HG02678 (cell line): ENCODE data around the gene ATAD2B.
"Not testable (repeated sequence)": the region's sequence is repeated elsewhere in the genome, so short reads cannot be mapped to it uniquely, and the experiment has no call there.

Source experiments
- ATAC-seq: cut with Tn5 transposase; IDR thresholded peaks from one replicate; pipeline ENCODE4 v1.9.1; 2021; ENCODE audit warnings: mild to moderate bottlenecking, moderate library complexity; ENCODE audit not compliant: unreplicated experiment

ATAD2B gene

DNA sequence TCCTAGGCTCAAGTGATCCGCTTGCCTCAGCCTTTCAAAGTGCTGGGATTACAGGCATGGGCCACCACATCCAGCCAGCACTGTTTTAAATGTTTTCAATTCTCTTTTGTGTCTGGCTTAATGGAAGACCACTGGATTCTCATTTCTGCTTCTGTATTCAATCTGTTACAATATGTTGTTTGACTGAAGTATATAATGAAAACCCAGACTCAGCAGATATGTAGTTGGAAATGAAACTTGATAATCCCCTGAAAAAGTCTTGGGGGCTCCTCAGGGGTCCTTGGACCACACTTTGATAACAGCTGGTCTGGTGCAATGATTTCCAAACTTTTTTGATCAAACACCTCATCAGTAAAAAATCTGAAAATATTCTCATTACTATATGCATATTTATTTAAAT, 132.7 kb downstream of the ATAD2B start:
- no peak for ATAC-seq

DNA sequence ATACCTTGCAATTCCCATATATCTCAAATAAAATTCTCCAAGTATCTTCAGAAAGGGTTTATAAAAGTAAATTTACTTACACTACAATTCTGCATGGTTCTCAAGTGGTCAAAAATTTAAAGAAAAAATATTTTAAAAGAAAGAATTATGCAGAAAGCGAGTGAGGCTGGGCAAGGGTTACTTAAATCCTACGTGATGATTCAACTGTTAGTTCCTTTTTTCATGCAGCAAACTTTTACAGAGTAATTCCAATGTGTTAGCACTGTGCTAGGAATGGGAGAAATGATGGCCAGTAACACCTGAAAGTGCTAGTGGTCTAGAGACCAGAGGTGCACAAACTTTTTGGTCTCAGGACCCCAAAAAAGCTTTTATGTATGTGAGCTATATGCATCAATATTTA, 133.4 kb downstream of the ATAD2B start:
- ATAC-seq = no peak

DNA sequence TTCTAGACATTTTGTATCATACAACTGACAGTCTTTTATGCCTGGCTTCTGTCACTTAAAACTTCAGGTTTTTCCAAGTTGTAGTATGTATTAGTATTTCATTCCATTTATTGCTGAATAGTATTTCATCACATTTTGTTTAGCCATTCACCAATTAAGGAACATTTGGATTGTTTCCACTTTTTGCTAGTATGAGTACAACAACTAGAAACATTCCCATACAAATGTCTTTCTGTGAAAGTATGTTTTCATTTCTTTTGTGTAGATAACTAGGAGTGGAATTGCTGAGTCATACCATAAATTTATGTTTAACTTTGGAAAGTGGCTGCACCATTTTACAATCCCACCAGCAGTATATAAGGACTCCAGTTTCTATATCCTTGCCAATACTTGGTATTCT, 135.9 kb downstream of the ATAD2B start:
- ATAC-seq = no peak

DNA sequence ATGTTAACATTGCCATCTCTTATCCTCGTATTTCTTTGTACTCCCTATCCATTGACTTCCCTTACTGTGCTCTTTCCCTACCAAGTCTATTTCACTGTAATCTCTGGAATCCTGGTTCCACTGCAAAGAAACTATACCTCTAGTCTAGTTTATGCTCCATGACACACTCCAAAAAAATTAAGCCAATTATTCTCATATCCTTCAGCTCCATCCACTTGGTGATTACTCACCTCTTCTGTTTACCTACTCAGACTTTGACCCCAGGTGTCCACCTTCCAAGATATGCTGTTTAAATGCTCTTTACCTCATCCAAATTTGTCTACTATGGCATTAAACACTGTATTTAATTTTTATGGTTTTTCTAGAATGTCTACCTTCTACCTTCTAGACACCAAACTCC, 137.9 kb downstream of the ATAD2B start:
- no peak for ATAC-seq

DNA sequence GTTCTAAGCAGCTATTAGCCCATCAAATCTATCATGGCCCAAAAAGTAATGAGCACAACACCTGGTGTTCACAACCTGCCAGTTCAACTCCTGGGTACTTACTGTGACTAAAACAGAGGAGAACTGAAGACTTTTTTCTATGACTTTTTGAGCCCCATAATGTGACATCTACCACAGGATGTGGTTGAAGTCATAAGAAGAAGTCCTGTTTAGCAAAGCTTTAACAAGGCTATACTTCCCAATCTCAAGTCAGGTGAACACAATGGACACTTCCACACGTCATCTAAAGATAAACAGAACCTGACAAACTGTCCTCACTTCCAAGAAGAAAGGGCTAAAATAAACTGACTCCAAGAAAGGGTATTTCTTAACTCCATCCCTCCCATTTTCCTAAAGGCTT, 138.8 kb downstream of the ATAD2B start:
- peak; percentile 74 for ATAC-seq

DNA sequence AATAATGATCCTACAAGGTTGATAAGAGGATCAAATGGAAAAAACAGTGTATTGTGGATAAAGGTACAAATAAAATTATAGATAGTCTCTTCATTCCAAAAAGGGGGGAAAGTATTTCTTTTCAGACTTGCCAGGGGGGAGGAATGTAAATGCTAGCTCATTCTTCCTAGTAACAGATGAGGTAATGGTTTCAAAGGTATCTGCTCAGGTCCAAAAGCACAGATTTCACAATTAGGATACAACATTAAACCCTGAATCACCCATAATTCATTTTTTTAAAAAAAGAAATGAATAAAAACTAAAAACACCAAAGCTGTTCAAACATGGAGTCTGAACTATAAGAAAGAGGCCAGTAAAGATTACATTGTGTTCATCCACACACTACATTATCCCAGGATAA, 142.0 kb downstream of the ATAD2B start:
- ATAC-seq = no peak

DNA sequence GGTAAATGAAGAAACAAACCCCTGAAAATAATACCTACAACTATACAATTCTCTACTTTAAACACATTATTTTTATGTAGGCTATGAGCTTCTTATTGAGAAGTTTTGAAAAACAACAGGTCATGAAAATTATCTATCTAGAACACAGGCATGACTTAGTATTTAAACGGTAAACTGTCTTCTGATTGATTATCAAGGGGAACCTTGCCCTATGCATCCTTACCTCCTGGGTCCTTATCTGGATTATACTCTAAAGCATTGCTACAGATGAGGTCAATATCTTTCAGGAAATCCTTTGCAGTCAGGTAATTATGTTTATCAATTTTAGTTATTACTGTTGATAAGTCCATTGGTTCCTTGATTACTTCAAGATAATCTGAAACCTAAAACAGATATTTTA, 144.3 kb downstream of the ATAD2B start:
- ATAC-seq = no peak

DNA sequence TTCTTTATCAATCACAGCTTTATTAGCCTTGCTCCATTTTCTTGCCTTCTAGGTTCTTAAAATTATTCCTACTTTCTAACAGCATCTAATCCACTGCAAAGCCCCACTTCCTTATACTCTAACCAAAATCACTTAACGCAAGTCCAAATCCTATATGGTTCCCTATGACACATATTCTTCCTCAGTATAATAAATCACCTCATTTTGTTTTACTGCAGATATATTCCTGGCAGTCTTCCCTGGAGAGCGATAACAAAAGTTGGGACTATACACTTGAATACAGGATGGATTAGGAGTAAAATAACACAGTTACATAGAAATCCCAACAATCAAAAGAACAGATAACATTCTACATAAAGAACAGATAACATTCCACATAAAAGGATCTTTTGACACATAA, 144.8 kb downstream of the ATAD2B start:
- no peak for ATAC-seq

DNA sequence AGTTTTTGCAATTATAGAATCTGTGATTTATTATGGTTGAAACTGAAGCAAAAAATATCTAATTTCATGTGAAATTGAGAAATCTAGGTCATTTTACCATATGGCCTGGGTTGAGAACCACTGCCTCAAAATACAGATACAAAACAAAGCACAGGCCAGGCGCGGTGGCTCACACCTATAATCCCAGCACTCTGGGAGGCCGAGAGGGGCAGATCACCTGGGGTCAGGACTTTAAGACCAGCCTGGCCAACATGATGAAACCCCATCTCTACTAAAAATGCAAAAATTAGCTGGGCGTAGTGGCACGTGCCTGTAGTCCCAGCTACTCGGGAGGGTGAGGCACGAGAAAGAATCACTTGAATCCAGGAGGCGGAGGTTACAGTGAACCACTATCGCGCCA, 146.5 kb downstream of the ATAD2B start:
- ATAC-seq = not testable (repeated sequence)

DNA sequence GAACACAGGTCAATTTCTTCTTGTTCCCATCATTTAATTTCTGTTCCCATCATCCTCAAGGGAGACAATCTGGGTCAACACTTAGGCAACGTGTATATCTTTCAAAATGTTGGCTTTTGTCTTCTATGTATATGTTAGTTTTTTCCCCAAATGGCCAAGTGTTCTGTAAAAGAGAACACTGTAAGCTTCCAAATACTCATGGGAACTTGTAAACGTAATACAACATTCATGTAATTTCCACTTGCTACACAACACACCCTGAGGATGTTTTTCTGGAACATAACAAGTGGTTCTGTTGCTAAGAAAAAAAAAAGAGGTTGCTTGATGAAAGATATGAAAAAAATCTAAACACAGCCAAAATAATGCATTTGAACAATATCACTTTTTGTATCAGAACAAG, 149.1 kb downstream of the ATAD2B start:
- no peak for ATAC-seq

DNA sequence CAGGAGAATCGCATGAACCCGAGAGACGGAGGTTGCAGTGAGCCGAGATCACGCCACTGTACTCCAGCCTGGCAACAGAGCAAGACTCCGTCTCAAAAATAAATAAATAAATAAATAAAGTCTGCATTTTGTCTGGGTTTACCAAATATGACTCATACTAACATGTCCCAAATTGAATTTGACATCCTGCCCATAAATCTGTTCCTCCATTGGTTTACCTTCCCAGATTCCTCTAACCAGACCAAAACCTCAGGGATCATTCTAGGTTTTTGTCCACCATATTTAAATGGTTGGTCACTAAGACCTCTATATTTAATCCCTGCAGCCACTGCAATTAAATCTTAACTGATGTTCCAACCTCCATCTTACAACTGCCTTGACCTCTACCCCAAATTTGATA, 150.9 kb downstream of the ATAD2B start:
- no peak for ATAC-seq

DNA sequence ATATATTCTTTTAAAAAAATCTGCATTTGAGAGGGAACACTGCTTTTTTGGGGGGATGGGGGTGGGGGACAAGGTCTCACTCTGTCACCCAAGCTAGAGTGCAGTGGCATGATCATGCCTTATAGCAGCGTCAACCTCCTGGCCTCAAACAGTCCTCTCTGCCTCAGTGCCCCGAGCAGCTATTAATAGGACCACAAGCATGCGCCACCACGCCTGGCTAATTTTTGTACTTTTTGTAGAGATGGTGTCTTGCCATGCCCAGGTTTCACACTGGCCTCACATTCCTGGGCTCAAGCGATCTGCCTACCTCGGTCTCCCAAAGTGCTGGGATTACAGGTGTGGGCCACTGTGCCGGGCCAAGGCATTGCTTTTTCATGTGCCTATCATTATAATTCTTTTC, 154.2 kb downstream of the ATAD2B start:
- ATAC-seq = no peak

DNA sequence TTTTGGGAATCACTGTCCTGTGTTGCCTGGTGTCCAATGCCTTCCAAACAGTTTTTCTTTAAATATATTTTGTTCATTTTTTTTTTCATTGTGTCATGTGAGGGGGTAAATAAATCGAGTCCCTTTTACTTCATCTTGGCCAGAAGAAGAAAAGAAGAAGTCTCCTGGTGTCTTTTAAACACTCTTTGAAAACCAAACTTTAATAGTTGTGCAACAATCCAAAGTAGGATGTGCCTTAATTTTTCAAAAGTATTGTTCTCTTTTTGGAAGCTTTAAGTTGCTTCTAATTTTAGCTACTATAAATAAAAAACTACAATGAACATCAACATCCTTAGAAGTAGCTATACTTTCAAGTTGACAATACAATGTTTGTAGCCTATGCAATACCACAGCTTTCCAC, 154.9 kb downstream of the ATAD2B start:
- no peak for ATAC-seq

DNA sequence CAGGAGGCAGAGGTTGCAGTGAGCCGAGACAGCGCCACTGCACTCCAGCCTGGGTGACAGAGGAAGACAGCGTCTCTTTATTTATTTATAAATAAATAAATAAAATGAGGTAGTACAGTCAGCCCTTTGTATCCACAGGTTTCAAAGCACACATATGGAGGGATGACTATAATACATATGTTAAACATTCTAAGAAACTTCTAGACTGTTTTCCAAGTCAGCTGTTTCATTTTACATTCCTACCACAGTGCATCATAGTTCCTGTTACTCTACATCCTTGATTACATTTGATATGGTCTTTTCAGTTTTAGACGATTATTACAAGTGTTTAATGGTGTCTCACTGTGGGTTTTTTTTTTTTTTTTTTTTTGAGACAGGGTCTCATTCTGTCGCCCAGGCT, 157.6 kb downstream of the ATAD2B start:
- no peak for ATAC-seq

DNA sequence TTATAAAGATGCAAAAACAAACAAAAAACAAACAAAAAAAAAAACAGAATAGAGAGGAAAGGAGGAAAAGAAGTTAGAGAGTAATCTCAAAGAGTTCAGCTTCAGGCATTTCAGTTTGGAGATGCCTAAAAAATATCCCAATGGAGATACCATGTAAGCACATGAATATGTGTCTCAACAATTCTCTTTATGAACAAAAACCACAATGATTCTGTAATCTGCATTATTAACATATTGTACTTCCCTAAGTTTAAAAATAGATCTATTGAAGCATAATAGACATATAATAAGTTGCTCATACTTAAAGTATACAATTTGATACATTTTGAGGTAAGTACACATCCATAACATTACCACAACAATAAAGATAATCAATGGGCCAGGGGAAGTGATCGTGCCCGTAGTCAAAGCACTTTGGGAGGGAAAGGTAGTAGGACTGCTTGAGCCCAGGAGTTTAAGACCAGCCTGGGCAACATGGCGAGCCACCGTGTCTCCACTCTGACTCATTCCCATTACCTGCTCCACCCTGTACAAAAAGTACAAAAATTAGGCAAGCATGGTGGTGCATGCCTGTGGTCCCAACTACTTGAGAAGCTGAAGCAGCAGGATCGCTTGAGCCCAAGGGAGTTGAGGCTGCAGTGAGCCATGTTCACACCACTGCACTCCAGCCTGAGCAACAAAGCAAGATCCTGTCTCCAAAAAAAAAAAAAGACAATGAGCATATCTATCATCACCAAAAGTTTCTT, 158.9 kb downstream of the ATAD2B start:
- no peak for ATAC-seq

DNA sequence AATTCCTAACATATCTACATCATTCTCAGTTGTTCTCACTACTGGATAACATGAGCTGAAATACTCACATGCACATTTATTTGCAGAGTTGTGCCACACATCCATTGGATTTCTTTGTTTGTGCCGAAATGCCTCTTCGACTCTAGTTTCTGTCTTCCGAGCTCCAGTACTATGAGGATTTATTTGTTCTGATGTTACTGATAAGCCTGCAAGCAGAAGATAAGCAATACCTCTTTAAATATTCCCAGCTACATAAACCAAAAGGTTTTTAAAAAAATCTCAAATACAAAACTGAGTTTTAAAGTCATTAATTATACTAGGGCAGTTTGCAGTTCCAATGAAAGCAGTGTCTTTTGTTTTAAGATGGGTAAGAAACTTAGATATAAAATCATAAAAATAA, 164.8 kb downstream of the ATAD2B start:
- no peak for ATAC-seq

DNA sequence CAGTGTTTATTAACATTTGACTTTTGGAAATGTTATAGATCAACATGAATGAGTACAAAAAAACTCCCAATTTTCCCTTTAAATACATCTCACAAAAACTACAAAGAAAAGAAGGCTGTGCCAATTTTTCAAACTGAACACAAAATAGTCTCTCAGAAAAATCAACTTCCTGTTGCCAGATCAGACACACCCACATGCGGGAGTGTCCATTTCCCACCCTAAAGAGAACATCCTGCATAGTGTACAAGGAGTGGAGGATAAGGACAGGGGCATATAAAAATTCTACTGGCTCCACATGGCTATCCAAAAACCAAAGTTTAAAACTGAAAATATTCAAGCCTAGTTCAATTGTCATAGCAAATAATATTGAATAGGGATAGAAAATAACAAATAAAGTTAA, 165.3 kb downstream of the ATAD2B start:
- ATAC-seq = no peak

DNA sequence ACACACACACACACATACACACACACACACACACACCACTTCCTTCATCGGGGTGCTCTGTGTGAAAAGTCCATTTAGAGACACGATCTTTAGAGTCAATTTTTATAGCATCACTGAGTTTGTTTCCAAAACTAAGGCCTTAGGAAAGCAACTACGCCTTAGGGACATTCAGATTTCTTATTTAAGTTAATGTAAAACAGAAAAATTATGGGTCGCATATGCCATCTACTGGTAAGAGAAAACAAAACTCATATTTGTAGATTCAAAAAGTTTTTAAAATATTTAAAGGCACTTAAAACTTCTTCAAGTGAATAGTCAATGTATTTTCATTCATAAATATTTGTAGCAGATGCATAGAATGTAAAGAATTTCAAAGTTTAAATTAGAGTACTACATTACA, 166.2 kb downstream of the ATAD2B start:
- ATAC-seq = no peak

DNA sequence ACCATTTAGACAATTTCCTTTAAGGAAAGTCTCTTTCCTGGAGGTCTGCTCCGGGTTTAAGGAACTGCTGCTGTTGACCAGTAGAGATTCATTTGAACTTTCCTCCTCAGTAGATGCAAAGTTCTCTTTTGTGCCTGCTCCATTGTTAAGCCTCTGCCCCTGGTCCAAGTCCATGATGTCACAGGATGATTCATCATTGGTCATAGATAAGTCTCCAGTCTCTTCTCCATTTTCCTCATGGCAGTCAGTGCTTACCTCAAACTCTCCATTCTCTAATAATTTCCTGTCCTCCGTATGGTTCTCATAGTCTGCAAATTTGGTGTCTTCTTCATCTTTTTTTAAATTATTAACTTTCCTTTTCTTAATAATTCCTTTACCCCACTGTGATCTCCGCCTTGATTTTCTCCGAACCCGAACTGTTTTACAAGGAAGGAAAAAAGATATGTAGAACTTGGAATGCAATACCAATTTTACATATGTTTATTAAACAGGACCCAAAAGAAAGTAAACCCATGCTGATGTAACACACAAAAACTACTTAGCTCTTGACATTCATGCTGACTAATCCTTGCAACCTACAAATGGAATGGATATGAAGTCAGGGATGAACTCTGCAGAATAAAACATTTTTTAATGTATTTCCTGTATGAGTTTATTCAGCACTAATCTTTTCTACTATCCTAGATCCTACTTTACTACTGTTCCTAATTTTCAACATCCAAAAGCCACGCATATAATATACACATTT, 169.1 kb downstream of the ATAD2B start:
- ATAC-seq = no peak

DNA sequence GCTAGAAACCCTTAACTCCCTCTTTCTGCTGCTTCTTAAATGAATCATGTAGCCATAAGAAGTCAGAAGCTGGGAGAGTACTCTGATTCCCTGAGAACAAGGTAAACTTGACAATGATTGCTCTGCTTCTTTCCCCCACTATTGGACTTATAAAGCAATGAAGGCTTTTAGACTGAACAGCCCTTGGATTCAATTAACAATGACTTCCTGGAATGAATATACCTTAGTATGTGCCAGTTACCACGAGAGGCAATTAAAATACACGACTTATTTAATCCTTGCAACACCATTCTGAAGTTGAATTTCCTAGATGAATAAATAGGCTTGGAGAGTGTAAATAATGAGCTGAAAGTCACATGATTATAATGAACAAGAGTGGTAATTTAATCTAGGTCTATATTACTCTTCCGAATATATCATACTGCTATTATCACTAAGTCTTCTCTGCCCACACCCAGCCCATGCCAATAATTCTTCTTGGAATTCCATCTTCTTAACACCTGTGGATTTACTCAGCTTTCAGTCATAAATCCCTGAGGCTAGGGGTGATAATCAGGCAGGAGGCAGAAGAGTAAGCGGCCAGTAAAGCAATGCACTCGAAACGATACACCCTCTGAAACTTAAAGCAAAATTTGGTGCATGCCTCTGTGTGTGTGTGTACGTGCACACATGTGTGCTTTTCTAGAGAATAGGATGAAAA, 170.2 kb downstream of the ATAD2B start:
- no peak for ATAC-seq

DNA sequence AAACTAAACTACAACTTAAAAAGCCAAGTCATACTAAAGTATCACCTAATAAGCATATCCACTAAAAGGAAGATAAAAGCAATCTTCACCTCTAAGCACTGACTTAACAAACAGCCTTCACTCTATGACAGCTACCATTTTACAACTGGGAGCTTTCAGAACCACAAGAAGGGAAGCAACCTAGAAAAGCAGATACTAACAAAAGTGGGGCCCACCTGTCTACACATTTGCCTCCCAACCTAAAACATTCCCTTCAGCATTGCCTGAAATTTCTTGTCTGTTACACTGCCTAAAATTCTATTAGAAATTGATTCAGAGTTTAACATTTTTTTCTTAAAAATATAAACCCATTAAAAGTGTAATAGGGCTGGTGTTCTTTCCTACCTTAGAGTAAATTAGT, 172.0 kb downstream of the ATAD2B start:
- ATAC-seq = no peak
